ENCODE measurements around the gene TACR1.
"Not testable (repeated sequence)": the region's sequence is repeated elsewhere in the genome, so short reads cannot be mapped to it uniquely, and the experiment has no call there.

Gene TACR1

GRCh38 chr2:75146221-75146605 lies 53.1 kb downstream of the TACR1 start:
- not testable (repeated sequence) for DNase-seq (ENCODE audit: low read depth, low spot score)

GRCh38 chr2:75142081-75142480 lies 57.2 kb downstream of the TACR1 start:
- DNase-seq (ENCODE audit: low read depth, low spot score), result no peak

- DNase-seq (ENCODE audit: low read depth, low spot score), result no peak
These were observed 59.0 kb downstream of the TACR1 start for GRCh38 chr2:75140288-75140687.

DNA sequence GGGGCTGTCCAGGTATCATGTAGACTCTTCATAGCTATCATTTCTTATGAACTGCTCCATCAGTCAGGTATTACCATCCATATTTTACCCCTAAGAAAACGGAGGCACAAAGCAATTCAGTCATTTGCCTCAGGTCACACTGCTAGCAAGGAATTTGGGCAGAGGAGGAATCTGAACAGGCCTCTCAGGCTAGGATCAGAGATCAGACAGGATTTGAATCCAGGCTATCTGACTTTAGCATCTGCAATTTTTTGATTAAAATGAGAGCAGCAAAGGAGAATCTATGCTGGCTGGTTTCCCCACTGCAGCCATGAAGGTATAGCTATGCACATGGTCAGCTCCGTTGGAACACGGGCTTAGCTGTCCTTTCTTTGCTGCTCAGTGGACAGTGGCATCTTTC lies 60.1 kb downstream of the TACR1 start:
- no peak for DNase-seq (ENCODE audit: low read depth, low spot score)

GRCh38 chr2:75138528-75138927 lies 60.8 kb downstream of the TACR1 start:
- no peak for DNase-seq (ENCODE audit: low read depth, low spot score)

GRCh38 chr2:75135776-75136400 lies 63.4 kb downstream of the TACR1 start:
- DNase-seq (ENCODE audit: low read depth, low spot score), result no peak

DNA sequence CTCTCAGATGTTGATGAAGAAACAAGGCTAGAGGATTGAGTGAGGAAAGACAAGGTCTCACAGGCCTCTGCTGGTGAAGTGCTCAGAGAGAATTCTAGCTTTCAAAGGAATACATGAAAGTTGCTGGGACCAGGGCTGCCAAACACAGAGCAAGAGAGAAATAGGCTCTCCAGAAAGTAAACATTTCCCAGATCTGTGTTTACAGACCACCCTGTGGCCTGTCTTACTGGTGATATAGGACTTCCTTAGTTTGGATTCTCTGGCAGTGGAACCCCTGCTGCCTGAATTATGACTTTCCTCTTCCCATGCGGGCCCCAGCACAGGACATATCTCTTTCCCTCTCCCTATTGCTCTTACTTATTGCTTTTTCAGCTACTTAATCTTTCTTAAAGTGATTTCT lies 64.5 kb downstream of the TACR1 start:
- no peak for DNase-seq (ENCODE audit: low read depth, low spot score)

DNA sequence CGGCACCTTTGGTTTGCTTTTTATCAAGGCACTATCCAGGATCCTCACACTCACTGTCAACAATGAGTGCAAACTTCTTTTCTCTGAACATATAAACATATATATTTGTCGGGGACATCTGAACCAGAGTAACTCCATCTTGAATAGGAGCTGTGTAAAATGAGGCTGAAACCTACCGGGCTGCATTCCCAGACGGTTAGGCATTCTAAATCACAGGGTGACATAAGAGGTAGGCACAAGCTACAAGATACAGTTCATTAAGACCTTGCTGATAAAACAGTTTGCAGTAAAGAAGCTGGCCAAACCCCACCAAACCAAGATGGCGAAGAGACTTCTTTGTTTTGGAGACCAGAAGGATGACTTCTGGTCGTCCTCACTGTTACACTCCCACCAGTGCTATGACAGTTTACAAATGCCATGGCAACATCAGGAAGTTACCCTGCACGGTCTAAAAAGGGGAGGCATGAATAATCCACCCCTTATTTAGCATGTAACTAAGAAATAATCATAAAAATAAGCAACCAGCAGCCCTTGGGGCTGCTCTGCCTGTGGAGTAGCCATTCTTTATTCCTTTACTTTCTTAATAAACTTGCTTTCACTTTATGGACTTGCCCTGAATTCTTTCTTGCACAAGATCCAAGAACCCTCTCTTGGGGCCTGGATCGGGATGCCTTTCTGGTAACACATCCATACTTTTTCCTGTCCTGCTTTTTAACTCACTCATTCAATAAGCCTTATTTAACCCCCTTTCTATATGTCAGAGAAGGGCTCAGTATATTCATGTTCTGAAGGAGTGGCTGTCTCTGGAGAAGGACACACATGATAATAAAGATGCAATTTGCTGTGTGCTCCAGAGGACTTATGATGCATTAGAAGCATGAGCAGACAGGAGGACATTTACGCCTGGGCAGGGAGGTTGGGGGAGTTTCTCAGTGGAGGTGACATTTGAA lies 65.4 kb downstream of the TACR1 start:
- no peak for DNase-seq (ENCODE audit: low read depth, low spot score)

- no peak for DNase-seq (ENCODE audit: low read depth, low spot score)
These were observed 69.1 kb downstream of the TACR1 start for GRCh38 chr2:75130171-75130570.

GRCh38 chr2:75123876-75124275 lies 75.4 kb downstream of the TACR1 start:
- DNase-seq (ENCODE audit: low read depth, low spot score), result no peak

DNA sequence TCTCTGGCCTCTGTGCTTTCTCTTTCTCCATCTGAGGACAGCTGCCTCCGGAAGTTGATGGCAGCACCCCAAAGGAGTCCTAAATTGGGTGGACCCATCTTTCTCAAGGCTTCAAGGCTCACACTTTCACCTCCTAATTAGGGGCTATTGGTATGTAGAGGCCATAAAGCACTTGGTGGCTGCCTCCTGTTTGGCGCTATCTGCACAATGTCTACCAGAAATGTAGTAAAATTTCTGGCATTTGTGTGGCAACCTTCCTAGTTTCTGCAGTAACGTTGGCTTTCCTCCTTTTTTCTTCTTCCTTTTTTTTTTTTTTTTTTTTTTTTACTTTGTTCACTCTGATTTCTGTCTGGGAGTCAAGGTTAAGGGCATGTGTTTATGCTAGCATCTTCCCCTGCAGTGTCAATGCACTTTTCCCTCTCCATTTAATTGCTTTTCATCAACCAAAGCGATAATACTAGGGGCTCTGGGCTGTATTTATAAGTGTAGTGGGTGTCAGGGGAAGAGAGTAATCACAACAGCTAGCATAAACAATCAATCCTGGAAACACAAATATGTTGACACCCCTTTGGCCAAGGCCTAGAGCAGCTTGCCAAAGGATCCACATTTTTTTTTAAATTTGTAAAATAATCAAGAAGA lies 86.0 kb downstream of the TACR1 start:
- DNase-seq (ENCODE audit: low read depth, low spot score), result no peak

DNA sequence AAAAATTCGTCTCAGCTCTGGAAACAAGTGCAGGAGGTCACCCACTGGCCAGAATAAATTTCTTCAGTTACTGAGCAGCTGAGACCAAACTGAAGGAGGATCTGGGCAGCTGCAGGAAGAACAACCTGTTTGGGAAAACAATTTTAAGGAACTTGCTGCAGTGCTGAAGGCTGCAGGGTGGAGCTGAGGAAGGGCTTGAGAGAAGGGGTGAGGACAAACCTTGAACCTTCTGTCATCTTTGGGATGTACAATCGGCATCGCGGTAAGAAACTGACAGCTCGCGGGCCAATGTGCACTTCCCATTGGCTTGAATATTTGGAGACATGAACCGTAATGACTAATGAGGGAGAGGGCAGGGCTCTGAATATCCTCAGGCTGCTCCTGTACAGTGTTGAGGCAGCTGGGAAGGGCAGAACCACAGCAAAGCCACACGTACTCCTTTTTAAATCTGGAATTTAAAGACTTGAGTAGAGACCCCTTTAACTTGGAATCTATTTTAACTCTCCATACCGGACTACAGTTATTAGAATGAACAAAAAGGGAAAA lies 90.3 kb downstream of the TACR1 start:
- DNase-seq (ENCODE audit: low read depth, low spot score), result no peak

- DNase-seq (ENCODE audit: low read depth, low spot score), result no peak
These were observed 97.3 kb downstream of the TACR1 start for GRCh38 chr2:75102011-75102410.

DNA sequence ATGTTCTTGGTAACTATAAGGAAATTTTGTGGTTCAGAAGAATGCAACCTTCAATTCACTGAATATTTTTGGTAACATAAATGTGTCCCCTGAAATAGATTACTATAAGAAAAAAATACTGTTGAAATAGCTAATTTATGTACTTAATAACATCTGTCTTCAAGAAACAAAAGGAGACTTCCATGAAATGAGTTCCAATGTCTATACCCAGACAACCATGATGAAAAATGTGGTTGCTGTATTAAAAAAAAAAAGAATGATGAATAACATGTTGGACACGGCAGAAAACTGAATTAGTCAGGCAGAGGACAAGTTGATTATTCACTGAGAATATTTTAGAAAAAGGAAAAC lies 98.5 kb downstream of the TACR1 start:
- DNase-seq (ENCODE audit: low read depth, low spot score), result no peak

DNA sequence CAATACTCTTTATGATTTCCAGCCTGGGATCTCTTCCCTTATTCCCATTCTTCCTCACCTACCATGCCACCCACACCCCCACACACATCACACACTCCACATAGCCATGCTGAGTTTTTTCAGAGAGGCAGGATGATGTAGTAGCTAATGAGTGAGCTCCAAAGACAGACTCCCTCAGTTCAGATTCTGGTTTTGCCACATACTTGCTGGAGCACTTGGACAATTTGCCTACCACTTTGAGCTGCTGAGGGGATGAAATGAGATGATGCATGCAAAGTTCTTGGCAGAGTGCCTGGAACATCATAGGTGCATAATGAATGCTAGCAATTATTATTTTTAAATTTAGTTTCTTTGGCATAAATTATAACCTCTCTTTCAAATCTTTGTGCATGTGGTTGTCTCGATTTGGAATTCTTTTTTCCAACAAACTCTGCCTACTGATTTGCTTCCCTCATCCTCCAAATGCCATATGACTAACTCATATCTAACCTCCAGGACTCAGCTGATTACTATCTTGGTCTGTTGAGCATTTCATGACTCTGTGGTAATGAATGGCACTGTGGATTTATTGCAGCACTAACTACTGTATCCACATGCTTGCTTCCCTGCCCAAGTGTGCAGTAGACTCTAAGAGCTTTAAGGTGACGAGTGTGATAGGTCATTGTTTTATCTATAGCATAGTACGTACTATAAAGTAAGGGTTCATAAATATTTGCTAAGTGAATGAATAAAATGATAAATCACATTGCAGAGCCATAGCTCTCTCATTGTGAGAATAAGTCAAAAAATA lies 99.1 kb downstream of the TACR1 start:
- DNase-seq (ENCODE audit: low read depth, low spot score), result no peak

GRCh38 chr2:75099521-75099922 lies 99.8 kb downstream of the TACR1 start:
- no peak for DNase-seq (ENCODE audit: low read depth, low spot score)

GRCh38 chr2:75098856-75099255 lies 100.5 kb downstream of the TACR1 start:
- DNase-seq (ENCODE audit: low read depth, low spot score), result no peak

- no peak for DNase-seq (ENCODE audit: low read depth, low spot score)
These were observed 101.5 kb downstream of the TACR1 start for GRCh38 chr2:75097831-75098230.

GRCh38 chr2:75094405-75094804 lies 104.9 kb downstream of the TACR1 start:
- no peak for DNase-seq (ENCODE audit: low read depth, low spot score)

DNA sequence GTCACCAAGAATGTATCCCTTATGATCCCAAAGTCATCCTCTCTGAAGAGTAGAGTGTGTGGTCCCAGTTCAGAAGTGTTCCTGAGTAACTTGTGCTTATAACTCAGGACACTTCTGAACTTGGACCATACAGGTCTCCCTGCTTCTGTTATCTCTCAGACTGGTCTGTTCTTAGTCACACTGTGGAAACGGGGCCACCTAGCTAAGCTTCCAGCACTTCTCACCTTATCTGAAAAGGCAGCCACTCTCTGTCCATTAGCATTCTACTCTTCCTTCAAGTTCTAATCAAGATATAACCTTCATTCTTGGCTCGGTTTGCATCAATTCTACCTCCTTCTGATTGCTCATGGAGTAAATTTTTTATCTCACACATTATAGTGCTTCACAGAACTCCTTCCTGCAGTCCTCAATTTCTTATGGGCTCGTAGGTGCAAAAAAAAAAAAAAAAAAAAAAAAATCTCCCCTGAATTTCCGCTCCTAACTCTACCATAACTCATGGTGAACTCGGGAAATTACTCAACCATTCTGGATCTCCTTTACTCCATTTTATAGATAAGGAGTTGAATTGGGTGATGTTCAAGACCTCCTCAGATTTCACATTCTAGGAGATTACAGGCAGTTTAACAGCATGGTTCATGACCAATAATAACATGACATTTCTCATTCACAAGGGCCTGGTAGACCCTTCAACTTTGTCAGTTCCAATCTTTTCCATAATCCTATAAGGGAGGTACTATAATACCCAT lies 108.4 kb downstream of the TACR1 start:
- no peak for DNase-seq (ENCODE audit: low read depth, low spot score)

- no peak for DNase-seq (ENCODE audit: low read depth, low spot score)
These were observed 109.8 kb downstream of the TACR1 start for GRCh38 chr2:75089471-75089870.
